OCI-LY7 (cell line): Measurements from ENCODE around the gene VDR. TPM values are rescaled to one million over a fixed set of nuclear protein-coding genes. Genes with fewer than 3 reads are reported as not detected.

Source experiments
- BruUV-seq: library from RNA; stranded (reverse); fragments of 400-500 nt; replicated peaks from 2 replicates; lab custom pipeline; 2021; lab: Mats Ljungman, UMichigan
- CTCF ChIA-PET: fragments of 300-600 bp; sonication (Branson Sonifier 250); formaldehyde crosslinking; loops from one replicate; lab custom pipeline; 2022; ENCODE audit warnings: antibody characterized with exemption; ENCODE audit not compliant: unreplicated experiment; lab: Charles Lee
- POLR2A ChIA-PET: fragments of 300-600 bp; sonication (Branson Sonifier 250); formaldehyde crosslinking; loops from one replicate; lab custom pipeline; 2022; ENCODE audit warnings: antibody characterized with exemption; lab: Charles Lee
- DNase-seq: peaks from one replicate; pipeline ENCODE4 v3.0.0-alpha.2; 2015; ENCODE audit warnings: low spot score
- H2AFZ ChIP-seq: fragments of 200-600 bp; sonication (generic), shearing (Covaris generic); 2 replicates; pipeline ENCODE4 v1.6.1; 2014; ENCODE audit warnings: mild to moderate bottlenecking, antibody characterized with exemption, low read length, moderate library complexity
- H3K27ac ChIP-seq: fragments of 200-600 bp; sonication (generic); 2 replicates; pipeline ENCODE4 v1.5.1; 2014; ENCODE audit warnings: mixed run types, low read depth, mild to moderate bottlenecking, moderate library complexity, low read length, inconsistent platforms; ENCODE audit not compliant: poor library complexity, severe bottlenecking
- H3K36me3 ChIP-seq: fragments of 200-600 bp; sonication (generic); 2 replicates; pipeline ENCODE4 v1.6.1; 2014; ENCODE audit warnings: mild to moderate bottlenecking, antibody characterized with exemption, low read length, moderate library complexity, mixed read lengths; ENCODE audit not compliant: insufficient read depth
- H3K4me1 ChIP-seq: fragments of 200-600 bp; sonication (generic); 2 replicates; pipeline ENCODE4 v1.5.1; 2014; ENCODE audit warnings: mild to moderate bottlenecking, low read length; ENCODE audit not compliant: insufficient read depth, poor library complexity, severe bottlenecking
- H3K4me2 ChIP-seq: fragments of 200-600 bp; sonication (generic); 2 replicates; pipeline ENCODE4 v1.6.1; 2014; ENCODE audit warnings: mild to moderate bottlenecking, low read length
- H3K4me3 ChIP-seq: fragments of 200-600 bp; sonication (generic); 2 replicates; pipeline ENCODE4 v1.5.1; 2014; ENCODE audit warnings: mild to moderate bottlenecking, low read depth, low read length; ENCODE audit not compliant: poor library complexity, severe bottlenecking
- H3K79me2 ChIP-seq: fragments of 200-600 bp; sonication (generic); 2 replicates; pipeline ENCODE4 v1.6.1; 2016; ENCODE audit warnings: low read depth, mild to moderate bottlenecking, low read length, moderate library complexity, mixed read lengths; ENCODE audit not compliant: insufficient read depth
- H3K9me2 ChIP-seq: fragments of 200-600 bp; sonication (generic); 2 replicates; pipeline ENCODE4 v1.6.1; 2016; ENCODE audit warnings: mild to moderate bottlenecking, low read length, mixed read lengths; ENCODE audit not compliant: insufficient read depth
- H3K9me3 ChIP-seq: fragments of 200-600 bp; sonication (generic); 2 replicates; pipeline ENCODE4 v1.6.1; 2014; ENCODE audit warnings: mild to moderate bottlenecking, mixed run types, low read length, mixed read lengths
- H4K20me1 ChIP-seq: fragments of 200-600 bp; sonication (generic); 2 replicates; pipeline ENCODE4 v1.6.1; 2014; ENCODE audit warnings: mild to moderate bottlenecking, antibody characterized with exemption, low read length, moderate library complexity, mixed read lengths; ENCODE audit not compliant: insufficient read depth
- EZH2phosphoT487 ChIP-seq: fragments of 200-600 bp; sonication (generic); IDR thresholded peaks from 2 replicates; pipeline ENCODE4 v1.6.1; 2018; ENCODE audit warnings: low read depth, borderline replicate concordance, mild to moderate bottlenecking, mixed run types, antibody characterized with exemption, low read length, moderate library complexity, mixed read lengths
- intact Hi-C: fragments of 100-400 bp; cut with micrococcal nuclease; formaldehyde crosslinking; loops from one replicate; pipeline ENCODE4 v1.10.0; 2022; ENCODE audit not compliant: unreplicated experiment
- total RNA-seq, 2 experiments: library from RNA; depleted of rRNA in 1 of 2; stranded (reverse); fragments of >200 nt in 1 of 2; shearing (Covaris generic) in 1 of 2; gene quantifications; 2 replicates each; pipeline ENCODE4 v1.2.3, GENCODE V29; 2014 to 2022
- TF ChIP-seq, protein P1 (sequence below): fragments of 200-600 bp; sonication (generic); conservative IDR thresholded peaks from 2 replicates; pipeline ENCODE4 v1.5.1; 2014; ENCODE audit warnings: mild to moderate bottlenecking, antibody characterized with exemption, low read length, moderate library complexity, mixed read lengths

The VDR gene
- total RNA-seq, 2 experiments from 2014 or later = 1.9 to 5.4 TPM

DNA sequence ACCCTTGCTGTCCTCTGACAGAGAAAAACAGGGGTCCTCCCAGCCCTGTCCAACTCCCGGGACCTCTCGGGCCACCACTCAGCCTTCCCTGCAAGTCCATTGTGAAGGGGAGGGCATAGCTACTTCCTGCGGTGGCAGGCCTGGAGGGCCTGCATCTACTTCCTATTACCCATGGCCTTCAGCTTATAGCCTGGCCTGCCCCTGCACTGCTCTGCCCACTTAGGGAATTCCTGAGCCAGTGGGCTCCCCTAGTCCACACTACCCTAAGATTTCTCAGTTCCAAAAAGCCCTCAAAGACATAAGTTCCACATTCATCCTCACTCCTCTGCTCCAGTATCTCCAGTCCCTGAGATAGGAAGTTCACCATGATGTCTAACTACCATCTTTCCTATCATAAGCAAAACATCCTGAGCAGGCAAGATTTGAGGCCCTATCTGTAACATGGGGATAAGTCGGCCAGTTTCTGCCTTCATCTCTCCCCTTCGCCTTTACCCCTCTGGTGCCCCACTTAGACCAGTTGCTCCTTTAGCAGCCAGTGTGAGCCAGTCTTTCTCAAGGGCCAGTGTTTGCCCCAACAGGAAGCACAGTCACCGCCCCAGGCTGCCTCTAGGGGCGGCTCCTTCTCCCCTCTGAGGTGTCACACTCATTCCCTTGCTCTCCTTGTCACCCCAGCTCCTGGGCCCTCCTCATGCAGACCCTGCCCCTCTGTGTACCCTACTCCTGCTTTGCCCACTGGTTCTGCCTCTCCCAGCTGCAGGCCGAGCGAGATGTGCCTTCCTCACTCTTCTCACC lies 96.0 kb downstream of the VDR start:
- Histone ChIP-seq H3K79me2 (peaks cover 71% of the 10 kb centered on the region), H3K4me3 (peak overlapping the region; percentile 61), H3K4me1 (peaks cover 91% of the 10 kb centered on the region), H3K4me2 (peak overlapping the region; percentile 98), H2AFZ (no peak overlapping the region), H3K9me3 (no peaks in the 10 kb centered on the region), H3K27ac (peak overlapping the region; percentile 71), H3K36me3 (peaks cover 31% of the 10 kb centered on the region), H3K9me2 (no peaks in the 10 kb centered on the region), H4K20me1 (peaks cover 23% of the 10 kb centered on the region)
- TF ChIP-seq EZH2phosphoT487 = no peak
- TF ChIP-seq, protein P1, sequence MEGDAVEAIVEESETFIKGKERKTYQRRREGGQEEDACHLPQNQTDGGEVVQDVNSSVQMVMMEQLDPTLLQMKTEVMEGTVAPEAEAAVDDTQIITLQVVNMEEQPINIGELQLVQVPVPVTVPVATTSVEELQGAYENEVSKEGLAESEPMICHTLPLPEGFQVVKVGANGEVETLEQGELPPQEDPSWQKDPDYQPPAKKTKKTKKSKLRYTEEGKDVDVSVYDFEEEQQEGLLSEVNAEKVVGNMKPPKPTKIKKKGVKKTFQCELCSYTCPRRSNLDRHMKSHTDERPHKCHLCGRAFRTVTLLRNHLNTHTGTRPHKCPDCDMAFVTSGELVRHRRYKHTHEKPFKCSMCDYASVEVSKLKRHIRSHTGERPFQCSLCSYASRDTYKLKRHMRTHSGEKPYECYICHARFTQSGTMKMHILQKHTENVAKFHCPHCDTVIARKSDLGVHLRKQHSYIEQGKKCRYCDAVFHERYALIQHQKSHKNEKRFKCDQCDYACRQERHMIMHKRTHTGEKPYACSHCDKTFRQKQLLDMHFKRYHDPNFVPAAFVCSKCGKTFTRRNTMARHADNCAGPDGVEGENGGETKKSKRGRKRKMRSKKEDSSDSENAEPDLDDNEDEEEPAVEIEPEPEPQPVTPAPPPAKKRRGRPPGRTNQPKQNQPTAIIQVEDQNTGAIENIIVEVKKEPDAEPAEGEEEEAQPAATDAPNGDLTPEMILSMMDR = peak; percentile 54
- no TSS peak for BruUV-seq
- intact Hi-C loops = loop anchor here (1.0 kb wide), 1 partner anchor 11 kb away; the partner anchor contains the start of gene HDAC7
- POLR2A ChIA-PET = interaction anchor here (0.7 to 10.4 kb wide), 11 partner anchors 9 to 291 kb away, joined by 3 to 342 read pairs (median 4); partner anchors contain the start of gene HDAC7
- peak; percentile 70 for DNase-seq
- CTCF ChIA-PET = interaction anchor here (1.0 to 8.0 kb wide), 6 partner anchors 8 to 66 kb away, joined by 4 to 133 read pairs (median 9); no protein-coding TSS in a partner anchor

DNA sequence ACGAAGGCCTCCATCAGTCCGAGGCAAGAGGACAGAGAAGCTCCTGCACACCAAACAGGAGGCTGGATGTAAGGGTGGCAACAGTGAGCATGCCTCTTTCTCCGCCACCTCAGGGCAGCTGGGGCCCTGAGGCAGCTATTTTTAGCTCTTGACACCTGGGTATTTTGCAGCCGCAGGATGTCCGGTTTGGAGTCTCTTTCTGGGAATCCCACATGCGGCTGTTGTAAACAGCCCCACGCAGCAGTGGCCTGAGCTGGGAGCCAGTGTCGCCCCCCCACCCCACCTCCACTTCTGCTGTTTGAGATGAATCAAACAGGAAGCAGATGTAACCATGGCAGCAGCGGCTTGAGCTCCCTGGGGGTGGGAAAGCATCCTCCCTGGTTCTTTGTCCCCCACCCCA lies 96.7 kb downstream of the VDR start:
- H3K36me3 ChIP-seq = peaks cover 33% of the 10 kb centered on the region
- H3K4me1 ChIP-seq = peaks cover 91% of the 10 kb centered on the region
- H3K79me2 ChIP-seq = peaks cover 66% of the 10 kb centered on the region
- H3K9me2 ChIP-seq = no peaks in the 10 kb centered on the region
- CTCF ChIA-PET = interaction anchor here (1.0 to 8.0 kb wide), 7 partner anchors 9 to 65 kb away, joined by 3 to 133 read pairs (median 9); no protein-coding TSS in a partner anchor
- H3K4me2 ChIP-seq = peak overlapping the region; percentile 98
- peaks cover 23% of the 10 kb centered on the region for H4K20me1 ChIP-seq
- peak overlapping the region; percentile 61 for H3K4me3 ChIP-seq
- H3K27ac ChIP-seq = peak overlapping the region; percentile 71
- no peaks in the 10 kb centered on the region for H3K9me3 ChIP-seq
- intact Hi-C loops = loop anchor here (1.0 kb wide), 1 partner anchor 11 kb away; the partner anchor contains the start of gene HDAC7
- POLR2A ChIA-PET = interaction anchor here (0.6 to 10.4 kb wide), 14 partner anchors 10 to 292 kb away, joined by 3 to 342 read pairs (median 4); partner anchors contain the start of gene HDAC7
- TF ChIP-seq EZH2phosphoT487 = no peak
- TF ChIP-seq, protein P1 = no peak
- BruUV-seq = no TSS peak
- no peak overlapping the region for H2AFZ ChIP-seq
- peak; percentile 94 for DNase-seq
